Measurements from ENCODE around the gene NAALADL1. TPM values are rescaled to one million over a fixed set of nuclear protein-coding genes. Genes with fewer than 3 reads are reported as not detected.

NAALADL1 gene
- total RNA-seq, 4 donors from 2014 or later = 0.34 to 19.6 (median 3.1) TPM

DNA sequence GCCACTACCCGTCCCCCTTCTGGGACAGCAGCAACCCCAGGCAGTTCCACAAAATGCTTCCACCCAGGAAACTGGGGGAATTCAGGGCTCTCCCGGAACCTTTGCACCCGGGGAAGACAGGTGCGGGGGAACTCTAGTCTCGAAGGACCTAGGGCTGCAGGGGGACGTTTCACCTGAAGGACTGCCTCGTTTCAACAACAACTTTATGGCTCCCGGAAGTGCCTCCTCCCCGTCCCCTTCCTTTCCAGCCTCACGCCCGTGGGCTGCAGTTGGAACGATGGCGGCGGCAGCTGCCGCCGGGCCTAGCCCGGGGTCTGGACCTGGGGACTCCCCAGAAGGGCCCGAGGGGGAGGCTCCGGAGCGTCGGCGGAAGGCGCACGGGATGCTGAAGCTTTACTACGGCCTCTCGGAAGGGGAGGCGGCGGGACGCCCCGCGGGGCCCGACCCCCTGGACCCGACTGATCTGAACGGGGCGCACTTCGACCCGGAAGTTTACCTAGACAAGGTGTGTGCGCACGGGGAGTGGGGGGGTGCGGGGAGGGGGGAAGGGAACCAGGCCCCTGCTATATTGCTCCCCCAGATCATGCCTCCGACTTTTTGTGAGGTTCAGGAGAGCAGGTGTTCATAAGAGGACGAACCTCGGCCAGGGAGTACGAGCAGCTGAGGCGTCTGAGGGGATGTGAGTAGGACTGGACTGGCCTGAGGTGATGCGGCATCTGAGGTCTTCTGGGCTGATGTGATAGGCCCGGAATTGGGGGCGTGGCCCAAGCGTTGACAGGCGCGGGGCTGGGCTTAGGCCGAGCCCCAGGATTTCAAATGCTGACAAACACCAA lies 37.8 kb upstream of the NAALADL1 start, which contains the start of gene VPS51:
VPS51 (plus strand) TSS at position 241 of the 833 bp plus-strand sequence; CDS start at position 278, 37 bp downstream.
- TF ChIP-seq POLR2A (IDR thresholded peaks at IDR 0.05) = peak in 3 of 4 donors; percentile 34 to 84 (median 62)
- TF ChIP-seq, protein P1, sequence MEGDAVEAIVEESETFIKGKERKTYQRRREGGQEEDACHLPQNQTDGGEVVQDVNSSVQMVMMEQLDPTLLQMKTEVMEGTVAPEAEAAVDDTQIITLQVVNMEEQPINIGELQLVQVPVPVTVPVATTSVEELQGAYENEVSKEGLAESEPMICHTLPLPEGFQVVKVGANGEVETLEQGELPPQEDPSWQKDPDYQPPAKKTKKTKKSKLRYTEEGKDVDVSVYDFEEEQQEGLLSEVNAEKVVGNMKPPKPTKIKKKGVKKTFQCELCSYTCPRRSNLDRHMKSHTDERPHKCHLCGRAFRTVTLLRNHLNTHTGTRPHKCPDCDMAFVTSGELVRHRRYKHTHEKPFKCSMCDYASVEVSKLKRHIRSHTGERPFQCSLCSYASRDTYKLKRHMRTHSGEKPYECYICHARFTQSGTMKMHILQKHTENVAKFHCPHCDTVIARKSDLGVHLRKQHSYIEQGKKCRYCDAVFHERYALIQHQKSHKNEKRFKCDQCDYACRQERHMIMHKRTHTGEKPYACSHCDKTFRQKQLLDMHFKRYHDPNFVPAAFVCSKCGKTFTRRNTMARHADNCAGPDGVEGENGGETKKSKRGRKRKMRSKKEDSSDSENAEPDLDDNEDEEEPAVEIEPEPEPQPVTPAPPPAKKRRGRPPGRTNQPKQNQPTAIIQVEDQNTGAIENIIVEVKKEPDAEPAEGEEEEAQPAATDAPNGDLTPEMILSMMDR (IDR thresholded peaks at IDR 0.05) = peak in 4 of 6 experiments; percentile 20 to 76 (median 31)
- Histone ChIP-seq H3K27me3 (no peaks in the 10 kb centered on the region), H3K4me3 (peak within 1 kb of the TSS; percentile 87 to 98 (median 92)), H3K4me1 (peaks cover 17 to 34% (median 18%) of the 10 kb centered on the region in 3 donors), H3K9me3 (no peaks in the 10 kb centered on the region), H3K36me3 (peaks cover 0 to 21% (median 0%) of the 10 kb centered on the region in 3 donors), H3K27ac (peak within 1 kb of the TSS; percentile 94 to 97 (median 95))
- 0% methylated on average over 6 to 19 of the region's 52 CpGs for WGBS, 2 donors
- peak; percentile 54 for DNase-seq
- intact Hi-C loops (cut with DNase I) = no loop called here

DNA sequence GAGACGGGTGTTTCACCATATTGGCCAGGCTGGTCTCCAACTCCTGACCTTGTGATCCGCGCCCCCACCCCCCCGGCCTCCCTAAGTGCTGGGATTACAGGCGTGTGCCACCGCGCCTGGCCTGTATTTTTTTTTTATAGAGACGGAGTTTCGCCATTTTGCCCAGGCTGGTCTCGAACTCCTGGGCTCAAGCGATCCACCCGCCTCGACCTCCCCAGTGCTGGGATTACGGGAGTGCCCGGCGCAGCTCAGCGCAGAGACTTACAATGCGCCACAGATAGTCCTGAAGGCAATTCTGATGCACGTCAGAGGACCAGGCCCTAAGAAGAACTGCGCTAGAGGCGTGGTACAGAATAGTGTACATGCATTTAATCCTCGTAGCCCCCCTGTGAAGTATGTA lies 37.1 kb upstream of the NAALADL1 start:
- H3K9me3 ChIP-seq = no peaks in the 10 kb centered on the region
- intact Hi-C loops (cut with DNase I) = no loop called here
- H3K36me3 ChIP-seq = peaks cover 0 to 21% (median 0%) of the 10 kb centered on the region in 3 donors
- peaks cover 17 to 26% (median 18%) of the 10 kb centered on the region in 3 donors for H3K4me1 ChIP-seq
- H3K4me3 ChIP-seq = peak overlapping the region in 3 of 4 donors; percentile 90 to 98 (median 95)
- no peak for DNase-seq
- no peaks in the 10 kb centered on the region for H3K27me3 ChIP-seq
- 77 to 80% methylated on average over 6 to 19 of the region's 22 CpGs for WGBS, 2 donors
- no peak for TF ChIP-seq POLR2A (IDR thresholded peaks at IDR 0.05)
- TF ChIP-seq, protein P1 (IDR thresholded peaks at IDR 0.05) = no peak
- H3K27ac ChIP-seq = peak overlapping the region; percentile 94 to 97 (median 95)

DNA sequence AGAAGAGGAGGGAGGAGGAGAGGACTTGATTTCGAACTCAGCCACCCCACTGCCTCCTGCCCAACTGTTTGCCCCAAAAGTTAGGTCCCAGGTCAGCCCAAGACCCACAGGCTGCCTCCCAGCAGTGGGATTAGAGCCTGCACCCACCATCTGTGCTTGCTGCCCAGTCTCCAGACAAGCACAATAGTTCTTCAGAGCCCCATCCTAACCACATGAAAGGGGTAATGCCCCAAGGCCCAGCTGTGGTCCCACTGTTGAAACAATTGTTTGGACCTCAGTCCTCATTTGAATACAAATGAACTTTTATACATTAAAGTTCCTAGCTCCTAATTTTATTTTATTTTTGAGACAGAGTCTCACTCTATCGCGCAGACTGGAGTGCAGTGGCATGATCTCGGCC lies 32.3 kb upstream of the NAALADL1 start:
- Histone ChIP-seq H3K4me3 (no peak overlapping the region), H3K9me3 (no peaks in the 10 kb centered on the region), H3K27me3 (no peaks in the 10 kb centered on the region), H3K27ac (no peak overlapping the region), H3K36me3 (peaks cover 7 to 43% (median 26%) of the 10 kb centered on the region in 3 donors), H3K4me1 (peaks cover 1 to 6% (median 1%) of the 10 kb centered on the region in 3 donors)
- WGBS, 2 donors = 92 to 94% methylated on average over 4 of the region's 4 CpGs
- intact Hi-C loops (cut with DNase I) = no loop called here
- no peak for DNase-seq
- no peak for TF ChIP-seq POLR2A (IDR thresholded peaks at IDR 0.05)
- TF ChIP-seq, protein P1 (IDR thresholded peaks at IDR 0.05) = no peak

DNA sequence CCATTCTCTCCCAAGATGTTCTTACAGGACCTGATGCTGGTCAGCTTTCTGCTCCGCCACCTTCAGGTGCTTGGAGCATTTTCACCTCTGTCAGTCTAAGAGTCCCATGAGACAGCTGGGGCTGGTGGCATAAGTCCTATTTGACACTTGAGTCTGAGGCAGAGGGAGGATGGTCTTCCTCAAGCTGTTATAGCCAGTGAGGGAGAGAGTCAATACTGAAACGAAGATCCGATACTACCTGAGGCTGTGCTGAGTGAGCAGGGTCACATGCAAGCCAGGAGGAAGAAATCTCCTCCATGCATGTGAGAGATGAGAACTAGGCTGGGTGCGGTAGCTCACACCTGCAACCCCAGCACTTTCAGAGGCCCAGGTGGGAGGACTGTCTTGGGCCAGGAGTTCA lies 31.3 kb upstream of the NAALADL1 start:
- H3K27me3 ChIP-seq = no peaks in the 10 kb centered on the region
- WGBS, 2 donors = 91 to 96% methylated on average over 3 to 4 of the region's 4 CpGs
- H3K27ac ChIP-seq = no peak overlapping the region
- H3K4me1 ChIP-seq = peaks cover 6 to 13% (median 6%) of the 10 kb centered on the region in 3 donors
- no peaks in the 10 kb centered on the region for H3K9me3 ChIP-seq
- peaks cover 7 to 51% (median 29%) of the 10 kb centered on the region in 3 donors for H3K36me3 ChIP-seq
- no peak for DNase-seq
- H3K4me3 ChIP-seq = no peak overlapping the region
- intact Hi-C loops (cut with DNase I) = no loop called here
- TF ChIP-seq, protein P1 (IDR thresholded peaks at IDR 0.05) = no peak
- no peak for TF ChIP-seq POLR2A (IDR thresholded peaks at IDR 0.05)

DNA sequence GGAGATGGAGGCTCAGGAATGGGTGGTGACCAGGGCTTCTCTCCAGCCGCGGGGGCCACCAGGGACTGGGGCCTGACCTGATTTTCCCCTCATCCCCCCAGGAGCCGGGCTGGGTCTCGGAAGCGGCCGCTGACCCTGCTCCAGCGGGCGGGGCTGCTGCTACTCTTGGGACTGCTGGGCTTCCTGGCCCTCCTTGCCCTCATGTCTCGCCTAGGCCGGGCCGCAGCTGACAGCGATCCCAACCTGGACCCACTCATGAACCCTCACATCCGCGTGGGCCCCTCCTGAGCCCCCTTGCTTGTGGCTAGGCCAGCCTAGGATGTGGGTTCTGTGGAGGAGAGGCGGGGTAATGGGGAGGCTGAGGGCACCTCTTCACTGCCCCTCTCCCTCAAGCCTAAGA lies 29.5 kb upstream of the NAALADL1 start:
- Histone ChIP-seq H3K27ac (no peak overlapping the region), H3K9me3 (no peaks in the 10 kb centered on the region), H3K27me3 (no peaks in the 10 kb centered on the region), H3K4me1 (peaks cover 11 to 27% (median 14%) of the 10 kb centered on the region in 3 donors), H3K4me3 (no peak overlapping the region), H3K36me3 (peaks cover 7 to 51% (median 29%) of the 10 kb centered on the region in 3 donors)
- intact Hi-C loops (cut with DNase I) = no loop called here
- no peak for DNase-seq
- WGBS, 2 donors = 100% methylated on average over 1 of the region's 15 CpGs
- TF ChIP-seq POLR2A (IDR thresholded peaks at IDR 0.05) = no peak

All from esophagus squamous epithelium (tissue), 5 donors.